Superior temporal gyrus (tissue), 1 donor: ENCODE measurements around the gene KCNG2.
"Not testable (repeated sequence)": the region's sequence is repeated elsewhere in the genome, so short reads cannot be mapped to it uniquely, and the experiment has no call there.

Experiments
- DNase-seq: peaks from one replicate; pipeline ENCODE4 v3.0.0-alpha.2; 2016; ENCODE audit errors: extremely low spot score

Gene KCNG2, protein sequence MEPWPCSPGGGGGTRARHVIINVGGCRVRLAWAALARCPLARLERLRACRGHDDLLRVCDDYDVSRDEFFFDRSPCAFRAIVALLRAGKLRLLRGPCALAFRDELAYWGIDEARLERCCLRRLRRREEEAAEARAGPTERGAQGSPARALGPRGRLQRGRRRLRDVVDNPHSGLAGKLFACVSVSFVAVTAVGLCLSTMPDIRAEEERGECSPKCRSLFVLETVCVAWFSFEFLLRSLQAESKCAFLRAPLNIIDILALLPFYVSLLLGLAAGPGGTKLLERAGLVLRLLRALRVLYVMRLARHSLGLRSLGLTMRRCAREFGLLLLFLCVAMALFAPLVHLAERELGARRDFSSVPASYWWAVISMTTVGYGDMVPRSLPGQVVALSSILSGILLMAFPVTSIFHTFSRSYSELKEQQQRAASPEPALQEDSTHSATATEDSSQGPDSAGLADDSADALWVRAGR

GRCh38 chr18:79797518-79798345 is at the start of gene KCNG2:
Gene KCNG2, plus strand, starts transcription at chr18:79797938. Its CDS starts 65,730 bp downstream, at chr18:79863668.
- DNase-seq = no peak

GRCh38 chr18:79748321-79749180 is 49.2 kb upstream of the KCNG2 start:
- DNase-seq = no peak

- peak; percentile 29 for DNase-seq
Measured at GRCh38 chr18:79749251-79750191, 48.2 kb upstream of the KCNG2 start.

- DNase-seq = peak; percentile 12
Measured at GRCh38 chr18:79750980-79751571, 46.7 kb upstream of the KCNG2 start.

GRCh38 chr18:79751918-79752578 is 45.7 kb upstream of the KCNG2 start:
- not testable (repeated sequence) for DNase-seq

DNA sequence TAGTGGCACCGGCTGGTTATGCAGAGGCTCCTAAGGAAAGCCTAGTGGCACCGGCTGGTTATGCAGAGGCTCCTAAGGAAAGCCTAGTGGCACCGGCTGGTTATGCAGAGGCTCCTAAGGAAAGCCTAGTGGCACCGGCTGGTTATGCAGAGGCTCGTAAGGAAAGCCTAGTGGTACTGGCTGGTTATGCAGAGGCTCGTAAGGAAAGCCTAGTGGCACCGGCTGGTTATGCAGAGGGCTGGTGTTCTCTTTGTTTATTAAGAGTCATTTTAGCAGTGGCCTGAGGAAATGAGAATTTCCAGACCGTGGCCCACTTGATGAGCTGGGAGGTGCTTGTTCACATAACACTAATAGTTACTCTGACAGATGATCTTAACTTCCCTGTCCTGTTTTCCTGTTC is 44.8 kb upstream of the KCNG2 start:
- DNase-seq = not testable (repeated sequence)

- DNase-seq = no peak
Measured at GRCh38 chr18:79753391-79753851, 44.3 kb upstream of the KCNG2 start.

DNA sequence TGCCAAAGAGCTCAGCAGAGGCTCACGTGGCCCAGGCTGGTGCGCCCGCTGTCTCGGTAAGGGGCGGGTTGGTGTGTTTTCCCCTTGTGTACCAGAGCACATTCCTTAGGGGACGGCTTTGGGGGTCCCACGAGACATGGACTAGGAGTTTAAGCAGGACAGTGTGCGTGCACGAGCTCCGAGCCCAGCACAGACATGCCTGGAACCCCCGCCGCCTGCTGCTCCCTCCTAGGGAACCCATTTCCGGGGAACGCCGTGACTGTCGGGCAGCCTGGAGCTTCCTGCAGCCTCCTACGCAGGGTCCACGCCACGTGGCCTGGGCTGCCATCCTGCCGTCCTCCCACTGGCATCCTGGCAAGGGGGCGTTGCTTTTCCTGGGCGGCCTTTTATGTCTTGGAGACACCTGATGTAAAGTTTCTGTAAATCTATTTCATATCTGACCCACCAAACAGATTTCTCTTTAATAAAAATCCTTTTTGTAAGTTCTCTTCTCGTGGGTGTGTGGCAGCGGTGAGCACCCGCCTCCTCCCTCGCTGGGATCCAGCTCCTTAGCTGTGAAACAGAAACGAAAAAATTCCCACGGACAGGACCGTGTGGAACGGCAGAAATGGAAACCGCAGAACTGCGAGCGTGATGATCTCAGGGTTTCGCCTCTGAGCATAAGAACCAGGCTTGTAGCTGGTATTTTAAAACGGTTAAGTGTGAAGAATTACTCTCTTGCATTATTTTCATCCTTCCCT is 43.5 kb upstream of the KCNG2 start:
- DNase-seq = peak; percentile 29

DNA sequence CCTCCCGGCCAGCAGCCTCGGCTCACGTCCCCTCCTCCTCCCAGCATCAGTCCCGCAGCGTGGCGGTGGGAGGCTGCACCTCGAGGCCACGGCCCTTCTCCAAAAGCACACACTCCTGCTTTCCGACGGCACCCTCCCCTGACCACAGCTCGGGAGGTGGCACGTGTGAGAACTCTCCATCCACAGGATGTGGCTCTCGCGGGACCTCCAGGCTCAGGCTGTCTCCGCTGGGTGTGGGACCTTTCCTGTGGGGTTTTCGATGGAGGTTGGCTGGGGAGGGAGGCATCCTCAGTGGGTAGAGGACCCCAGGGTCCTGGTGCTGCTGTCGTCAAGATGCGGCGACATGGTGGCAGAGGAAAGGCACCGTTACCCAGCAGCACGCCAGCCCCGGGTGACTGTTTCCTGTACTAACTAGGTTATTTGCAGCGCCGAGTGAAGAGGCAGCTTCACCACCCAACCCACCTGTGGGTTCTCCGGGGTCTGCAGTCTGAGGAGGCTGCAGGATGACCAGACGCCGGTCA is 42.8 kb upstream of the KCNG2 start:
- no peak for DNase-seq

DNA sequence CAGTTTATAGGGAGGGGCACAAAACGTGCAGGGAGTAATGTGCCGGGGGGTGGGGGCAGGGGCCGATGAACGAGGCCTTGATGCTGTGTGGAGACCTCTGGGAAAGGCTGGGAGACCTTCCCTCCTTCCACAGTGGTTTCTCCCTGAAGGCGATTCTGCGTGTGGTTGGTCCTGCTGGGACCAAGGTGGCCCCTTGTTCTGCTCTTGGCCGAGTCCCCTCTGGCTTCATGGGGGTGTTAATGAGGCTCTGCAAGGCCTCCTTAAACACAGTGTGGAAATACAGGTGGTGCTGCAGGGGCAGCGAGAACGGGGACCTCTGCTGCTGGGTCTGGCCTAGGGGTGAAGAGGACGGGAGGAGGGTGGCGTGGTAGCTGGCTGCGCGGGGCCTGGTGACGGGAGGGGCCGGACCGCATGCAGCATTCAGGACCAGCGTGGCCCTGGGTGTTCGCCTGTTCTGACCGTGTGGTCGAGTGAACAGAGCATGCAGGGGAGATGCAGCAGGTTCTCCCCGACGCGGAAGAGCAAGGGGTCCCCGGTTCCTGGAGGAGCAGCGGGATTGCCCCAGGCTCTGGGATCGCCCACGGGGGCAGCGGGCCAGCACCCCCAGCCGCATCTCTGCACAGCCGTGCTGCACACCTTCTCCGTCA is 42.1 kb upstream of the KCNG2 start:
- DNase-seq = no peak

GRCh38 chr18:79756143-79756500 is 41.6 kb upstream of the KCNG2 start:
- DNase-seq = no peak

GRCh38 chr18:79756826-79757225 is 40.9 kb upstream of the KCNG2 start:
- no peak for DNase-seq

- DNase-seq = no peak
Measured at GRCh38 chr18:79760348-79760747, 37.4 kb upstream of the KCNG2 start.

- no peak for DNase-seq
Measured at GRCh38 chr18:79760881-79761280, 36.9 kb upstream of the KCNG2 start.

- DNase-seq = no peak
Measured at GRCh38 chr18:79763407-79763806, 34.3 kb upstream of the KCNG2 start.

- DNase-seq = no peak
Measured at GRCh38 chr18:79764131-79764530, 33.6 kb upstream of the KCNG2 start.

- no peak for DNase-seq
Measured at GRCh38 chr18:79765491-79766245, 32.1 kb upstream of the KCNG2 start.
